ENCODE measurements around the gene PKD2. TPM values are rescaled to one million over a fixed set of nuclear protein-coding genes. Genes with fewer than 3 reads are reported as not detected.

The PKD2 gene
- polyA plus RNA-seq, 1 donor from 2014 or later, result 54.8 TPM

DNA sequence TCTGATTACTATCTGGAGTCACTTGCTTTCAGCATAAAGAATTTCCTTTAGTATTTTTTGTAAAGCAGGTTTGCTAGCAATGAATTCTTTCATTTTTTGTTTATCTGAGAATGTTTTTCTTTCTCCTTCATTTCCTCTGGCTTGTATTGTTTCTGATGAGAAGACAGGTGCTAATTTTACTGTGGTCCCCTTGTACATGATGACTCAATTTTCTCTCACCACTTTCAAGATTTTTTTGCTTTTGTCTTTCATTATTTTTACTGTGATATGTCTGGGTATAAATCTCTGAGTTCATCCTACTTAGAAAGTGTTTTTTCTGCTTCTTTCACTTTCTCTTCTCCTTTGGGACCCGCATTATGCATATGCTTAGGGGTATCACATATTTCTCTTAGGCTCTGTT is 62.6 kb downstream of the PKD2 start:
- Histone ChIP-seq H3K9ac (ENCODE audit: low read length) (no peak overlapping the region), H3K36me3 (ENCODE audit: insufficient read depth, low read length) (peaks cover 17% of the 10 kb centered on the region), H3K9me2 (ENCODE audit: insufficient read depth, low read length) (no peaks in the 10 kb centered on the region)

GRCh38 chr4:88075336-88075735 is 67.9 kb downstream of the PKD2 start:
- H3K9ac ChIP-seq (ENCODE audit: low read length), result no peak overlapping the region
- H3K79me2 ChIP-seq (replicated peaks; ENCODE audit: insufficient read depth, low read length), result no peaks in the 10 kb centered on the region
- H3K9me3 ChIP-seq (ENCODE audit: low read length), result no peaks in the 10 kb centered on the region
- no peak overlapping the region for H3K27ac ChIP-seq (ENCODE audit: low read length)
- no peaks in the 10 kb centered on the region for H3K27me3 ChIP-seq (ENCODE audit: insufficient read depth, low read depth, low read length)
- TF ChIP-seq, protein P1, sequence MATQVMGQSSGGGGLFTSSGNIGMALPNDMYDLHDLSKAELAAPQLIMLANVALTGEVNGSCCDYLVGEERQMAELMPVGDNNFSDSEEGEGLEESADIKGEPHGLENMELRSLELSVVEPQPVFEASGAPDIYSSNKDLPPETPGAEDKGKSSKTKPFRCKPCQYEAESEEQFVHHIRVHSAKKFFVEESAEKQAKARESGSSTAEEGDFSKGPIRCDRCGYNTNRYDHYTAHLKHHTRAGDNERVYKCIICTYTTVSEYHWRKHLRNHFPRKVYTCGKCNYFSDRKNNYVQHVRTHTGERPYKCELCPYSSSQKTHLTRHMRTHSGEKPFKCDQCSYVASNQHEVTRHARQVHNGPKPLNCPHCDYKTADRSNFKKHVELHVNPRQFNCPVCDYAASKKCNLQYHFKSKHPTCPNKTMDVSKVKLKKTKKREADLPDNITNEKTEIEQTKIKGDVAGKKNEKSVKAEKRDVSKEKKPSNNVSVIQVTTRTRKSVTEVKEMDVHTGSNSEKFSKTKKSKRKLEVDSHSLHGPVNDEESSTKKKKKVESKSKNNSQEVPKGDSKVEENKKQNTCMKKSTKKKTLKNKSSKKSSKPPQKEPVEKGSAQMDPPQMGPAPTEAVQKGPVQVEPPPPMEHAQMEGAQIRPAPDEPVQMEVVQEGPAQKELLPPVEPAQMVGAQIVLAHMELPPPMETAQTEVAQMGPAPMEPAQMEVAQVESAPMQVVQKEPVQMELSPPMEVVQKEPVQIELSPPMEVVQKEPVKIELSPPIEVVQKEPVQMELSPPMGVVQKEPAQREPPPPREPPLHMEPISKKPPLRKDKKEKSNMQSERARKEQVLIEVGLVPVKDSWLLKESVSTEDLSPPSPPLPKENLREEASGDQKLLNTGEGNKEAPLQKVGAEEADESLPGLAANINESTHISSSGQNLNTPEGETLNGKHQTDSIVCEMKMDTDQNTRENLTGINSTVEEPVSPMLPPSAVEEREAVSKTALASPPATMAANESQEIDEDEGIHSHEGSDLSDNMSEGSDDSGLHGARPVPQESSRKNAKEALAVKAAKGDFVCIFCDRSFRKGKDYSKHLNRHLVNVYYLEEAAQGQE (IDR thresholded peaks at IDR 0.05; ENCODE audit: borderline replicate concordance), result no peak
- TF ChIP-seq TAF1 (IDR thresholded peaks at IDR 0.05; ENCODE audit: low read depth) (no peak), CTCF (IDR thresholded peaks at IDR 0.05; ENCODE audit: poor library complexity, severe bottlenecking) (no peak), SMC3 (conservative IDR thresholded peaks at IDR 0.05; ENCODE audit: poor library complexity) (no peak), MXI1 (conservative IDR thresholded peaks at IDR 0.05; ENCODE audit: poor library complexity, severe bottlenecking) (no peak), POLR2AphosphoS5 (IDR thresholded peaks at IDR 0.05) (no peak), EP300 (conservative IDR thresholded peaks at IDR 0.05; ENCODE audit: poor library complexity, severe bottlenecking) (no peak), EZH2 (IDR thresholded peaks at IDR 0.05; ENCODE audit: borderline replicate concordance, insufficient read depth, low read length, poor library complexity, severe bottlenecking) (no peak), RAD21 (conservative IDR thresholded peaks at IDR 0.05) (no peak)
- H3K4me3 ChIP-seq (ENCODE audit: low read length), result no peak overlapping the region
- no peak overlapping the region for H2AFZ ChIP-seq (ENCODE audit: low read depth, low read length)
- no peaks in the 10 kb centered on the region for H3F3A ChIP-seq (ENCODE audit: insufficient read depth, low read length, poor library complexity, severe bottlenecking)
- no peak overlapping the region for H3K4me2 ChIP-seq (ENCODE audit: low read length)
- no peaks in the 10 kb centered on the region for H4K20me1 ChIP-seq (ENCODE audit: insufficient read depth)
- no peaks in the 10 kb centered on the region for H3K9me2 ChIP-seq (ENCODE audit: insufficient read depth, low read length)
- H3K36me3 ChIP-seq (ENCODE audit: insufficient read depth, low read length), result peaks cover 10% of the 10 kb centered on the region

More for the DNA sequence above, 62.6 kb downstream of the PKD2 start:
- no peak overlapping the region for H2AFZ ChIP-seq (ENCODE audit: low read depth, low read length)
- TF ChIP-seq, protein P1 (IDR thresholded peaks at IDR 0.05; ENCODE audit: borderline replicate concordance), result no peak
- TF ChIP-seq MXI1 (conservative IDR thresholded peaks at IDR 0.05; ENCODE audit: poor library complexity, severe bottlenecking) (no peak), EZH2 (IDR thresholded peaks at IDR 0.05; ENCODE audit: borderline replicate concordance, insufficient read depth, low read length, poor library complexity, severe bottlenecking) (no peak), RAD21 (conservative IDR thresholded peaks at IDR 0.05) (no peak), EP300 (conservative IDR thresholded peaks at IDR 0.05; ENCODE audit: poor library complexity, severe bottlenecking) (no peak), TAF1 (IDR thresholded peaks at IDR 0.05; ENCODE audit: low read depth) (no peak), CTCF (IDR thresholded peaks at IDR 0.05; ENCODE audit: poor library complexity, severe bottlenecking) (no peak), POLR2AphosphoS5 (IDR thresholded peaks at IDR 0.05) (no peak), SMC3 (conservative IDR thresholded peaks at IDR 0.05; ENCODE audit: poor library complexity) (no peak)
- no peaks in the 10 kb centered on the region for H4K20me1 ChIP-seq (ENCODE audit: insufficient read depth)
- no peaks in the 10 kb centered on the region for H3K9me3 ChIP-seq (ENCODE audit: low read length)
- no peaks in the 10 kb centered on the region for H3F3A ChIP-seq (ENCODE audit: insufficient read depth, low read length, poor library complexity, severe bottlenecking)
- H3K4me2 ChIP-seq (ENCODE audit: low read length), result no peak overlapping the region
- H3K79me2 ChIP-seq (replicated peaks; ENCODE audit: insufficient read depth, low read length), result no peaks in the 10 kb centered on the region
- H3K27ac ChIP-seq (ENCODE audit: low read length), result no peak overlapping the region
- no peak overlapping the region for H3K4me3 ChIP-seq (ENCODE audit: low read length)
- no peaks in the 10 kb centered on the region for H3K27me3 ChIP-seq (ENCODE audit: insufficient read depth, low read depth, low read length)

Measured in neural cell (in vitro differentiated cells).